HK-2 (cell line): ENCODE results near the gene NCBP3.

Source experiments
- DNase-seq: peaks from one replicate; pipeline ENCODE4 v3.0.0-alpha.2; 2018; ENCODE audit not compliant: unreplicated experiment

The NCBP3 gene

GRCh38 chr17:3754458-3755334 lies 91.3 kb downstream of the NCBP3 start:
- no peak for DNase-seq

- DNase-seq: no peak
These were observed 92.0 kb downstream of the NCBP3 start for GRCh38 chr17:3754066-3754457.

GRCh38 chr17:3753624-3754023 lies 92.4 kb downstream of the NCBP3 start:
- no peak for DNase-seq
